HUES64 (cell line): Measurements from ENCODE around the gene PKN2.
"Not testable (repeated sequence)": the region's sequence is repeated elsewhere in the genome, so short reads cannot be mapped to it uniquely, and the experiment has no call there.

ENCODE experiments used
- H3K27ac ChIP-seq: 2 replicates; pipeline ENCODE4 v1.7.0; 2013; ENCODE audit warnings: low read depth, low read length, inconsistent platforms
- H3K27me3 ChIP-seq: 2 replicates; pipeline ENCODE4 v1.6.1; 2013; ENCODE audit warnings: mild to moderate bottlenecking, low read length; ENCODE audit not compliant: insufficient read depth
- H3K36me3 ChIP-seq: 2 replicates; pipeline ENCODE4 v1.6.1; 2013; ENCODE audit warnings: mild to moderate bottlenecking, low read length; ENCODE audit not compliant: insufficient read depth
- H3K4me1 ChIP-seq: 2 replicates; pipeline ENCODE4 v1.6.1; 2013; ENCODE audit warnings: mild to moderate bottlenecking, low read length, moderate library complexity; ENCODE audit not compliant: insufficient read depth
- H3K4me3 ChIP-seq: 2 replicates; pipeline ENCODE4 v1.5.1; 2013; ENCODE audit warnings: mild to moderate bottlenecking, low read length, moderate library complexity
- H3K9ac ChIP-seq: 2 replicates; pipeline ENCODE4 v1.6.1; 2013; ENCODE audit warnings: mild to moderate bottlenecking, low read depth, low read length
- H3K9me3 ChIP-seq: 2 replicates; pipeline ENCODE4 v1.6.1; 2013; ENCODE audit warnings: low read depth, low read length; ENCODE audit not compliant: insufficient read depth
- WGBS: fragments of 150-250, 120-280 bp; methylation state at CpG from one replicate; pipeline ENCODE4 v1.1.7; 2013; ENCODE audit warnings: missing lambda C conversion rate; 5-methylcytosine and 5-hydroxymethylcytosine counted together

PKN2 gene

GRCh38 chr1:88701793-88702192 lies 17.7 kb downstream of the PKN2 start:
- not testable (repeated sequence) for H3K4me3 ChIP-seq, H3K27me3 ChIP-seq, H3K9ac ChIP-seq, H3K9me3 ChIP-seq, H3K27ac ChIP-seq, H3K36me3 ChIP-seq
- H3K4me1 ChIP-seq = peaks cover 15% of the 10 kb centered on the region
- WGBS = 93% methylated on average over 5 of the region's 5 CpGs

GRCh38 chr1:88708011-88708410 lies 23.9 kb downstream of the PKN2 start:
- Histone ChIP-seq H3K27me3 (no peaks in the 10 kb centered on the region), H3K9me3 (no peaks in the 10 kb centered on the region), H3K9ac (no peak overlapping the region), H3K4me1 (no peaks in the 10 kb centered on the region), H3K27ac (no peak overlapping the region), H3K36me3 (peaks cover 10% of the 10 kb centered on the region), H3K4me3 (no peak overlapping the region)
- WGBS = 97% methylated on average over 1 of the region's 2 CpGs

GRCh38 chr1:88712907-88713306 lies 28.8 kb downstream of the PKN2 start:
- H3K9ac ChIP-seq = not testable (repeated sequence)

GRCh38 chr1:88716571-88716970 lies 32.5 kb downstream of the PKN2 start:
- H3K9ac ChIP-seq, H3K36me3 ChIP-seq, H3K9me3 ChIP-seq, H3K4me3 ChIP-seq, H3K27me3 ChIP-seq, H3K4me1 ChIP-seq, H3K27ac ChIP-seq: not testable (repeated sequence)
- WGBS = 100% methylated on average over 1 of the region's 2 CpGs

More at GRCh38 chr1:88712907-88713306, 28.8 kb downstream of the PKN2 start:
- peaks cover 10% of the 10 kb centered on the region for H3K36me3 ChIP-seq
- not testable (repeated sequence) for H3K4me3 ChIP-seq, H3K27me3 ChIP-seq, H3K4me1 ChIP-seq, H3K9me3 ChIP-seq, H3K27ac ChIP-seq
- 78% methylated on average over 1 of the region's 1 CpG for WGBS

- Histone ChIP-seq H3K27me3 (no peaks in the 10 kb centered on the region), H3K9me3 (no peaks in the 10 kb centered on the region), H3K36me3 (no peaks in the 10 kb centered on the region), H3K27ac (no peak overlapping the region), H3K9ac (no peak overlapping the region), H3K4me1 (no peaks in the 10 kb centered on the region), H3K4me3 (no peak overlapping the region)
- WGBS = 94% methylated on average over 5 of the region's 5 CpGs
These were observed 38.4 kb downstream of the PKN2 start for GRCh38 chr1:88722492-88722891.

GRCh38 chr1:88726697-88727096 lies 42.6 kb downstream of the PKN2 start:
- H3K4me3 ChIP-seq = no peak overlapping the region
- H3K4me1 ChIP-seq = peaks cover 11% of the 10 kb centered on the region; the same call in 1 of the 2 replicates
- H3K27ac ChIP-seq = no peak overlapping the region

GRCh38 chr1:88727205-88727604 lies 43.1 kb downstream of the PKN2 start:
- H3K36me3 ChIP-seq = no peaks in the 10 kb centered on the region
- no peak overlapping the region for H3K9ac ChIP-seq
- H3K9me3 ChIP-seq = no peaks in the 10 kb centered on the region
- H3K27me3 ChIP-seq = no peaks in the 10 kb centered on the region
- H3K27ac ChIP-seq = no peak overlapping the region
- WGBS = 100% methylated on average over 1 of the region's 1 CpG
- H3K4me3 ChIP-seq = no peak overlapping the region
- H3K4me1 ChIP-seq = peaks cover 15% of the 10 kb centered on the region; the same call in 1 of the 2 replicates

More at GRCh38 chr1:88726697-88727096, 42.6 kb downstream of the PKN2 start:
- H3K36me3 ChIP-seq = no peaks in the 10 kb centered on the region
- no peaks in the 10 kb centered on the region for H3K9me3 ChIP-seq
- H3K9ac ChIP-seq = no peak overlapping the region
- H3K27me3 ChIP-seq = no peaks in the 10 kb centered on the region

- peaks cover 15% of the 10 kb centered on the region; the same call in 1 of the 2 replicates for H3K4me1 ChIP-seq
- no peaks in the 10 kb centered on the region for H3K27me3 ChIP-seq
- H3K9ac ChIP-seq = no peak overlapping the region
- H3K9me3 ChIP-seq = no peaks in the 10 kb centered on the region; the same call in 1 of the 2 replicates
- 91% methylated on average over 2 of the region's 2 CpGs for WGBS
- H3K27ac ChIP-seq = no peak overlapping the region
- no peak overlapping the region for H3K4me3 ChIP-seq
- no peaks in the 10 kb centered on the region for H3K36me3 ChIP-seq
These were observed 45.2 kb downstream of the PKN2 start for GRCh38 chr1:88729297-88729696.

GRCh38 chr1:88730132-88730675 lies 46.1 kb downstream of the PKN2 start:
- Histone ChIP-seq H3K4me3 (no peak overlapping the region), H3K9ac (no peak overlapping the region), H3K27me3 (no peaks in the 10 kb centered on the region), H3K27ac (no peak overlapping the region), H3K4me1 (peaks cover 15% of the 10 kb centered on the region; the same call in 1 of the 2 replicates), H3K36me3 (no peaks in the 10 kb centered on the region), H3K9me3 (no peaks in the 10 kb centered on the region; the same call in 1 of the 2 replicates)
- 92% methylated on average over 4 of the region's 4 CpGs for WGBS

GRCh38 chr1:88730995-88731394 lies 46.9 kb downstream of the PKN2 start:
- 89% methylated on average over 2 of the region's 2 CpGs for WGBS
- no peak overlapping the region for H3K27ac ChIP-seq

GRCh38 chr1:88731475-88732269 lies 47.6 kb downstream of the PKN2 start:
- WGBS = 94% methylated on average over 2 of the region's 2 CpGs
- no peaks in the 10 kb centered on the region for H3K27me3 ChIP-seq
- H3K36me3 ChIP-seq = no peaks in the 10 kb centered on the region
- H3K27ac ChIP-seq = no peak overlapping the region
- H3K4me3 ChIP-seq = no peak overlapping the region
- no peak overlapping the region; the same call in 1 of the 2 replicates for H3K9ac ChIP-seq
- H3K4me1 ChIP-seq = peaks cover 15% of the 10 kb centered on the region; the same call in 1 of the 2 replicates
- H3K9me3 ChIP-seq = no peaks in the 10 kb centered on the region; the same call in 1 of the 2 replicates

More at GRCh38 chr1:88730995-88731394, 46.9 kb downstream of the PKN2 start:
- no peaks in the 10 kb centered on the region for H3K36me3 ChIP-seq
- H3K9ac ChIP-seq = no peak overlapping the region
- no peak overlapping the region for H3K4me3 ChIP-seq
- H3K4me1 ChIP-seq = peaks cover 15% of the 10 kb centered on the region; the same call in 1 of the 2 replicates
- H3K27me3 ChIP-seq = no peaks in the 10 kb centered on the region
- H3K9me3 ChIP-seq = no peaks in the 10 kb centered on the region; the same call in 1 of the 2 replicates
